K562 (cell line): ENCODE data around the gene CENPU. TPM values are rescaled to one million over a fixed set of nuclear protein-coding genes. Genes with fewer than 3 reads are reported as not detected.
A peak's percentile ranks its signal among the peaks of the same experiment; 100 is the strongest.

Experiments
- ADNP ChIP-seq: fragments of 200-800 bp; sonication (Bioruptor generic); IDR thresholded peaks from 2 replicates; pipeline ENCODE4 v1.6.1; 2016; ENCODE audit warnings: missing genetic modification characterization, missing compliant biosample characterization
- BDP1 ChIP-seq: IDR thresholded peaks from 3 replicates; pipeline ENCODE4 v1.6.1; 2011; ENCODE audit not compliant: insufficient read length, insufficient read depth
- BRF2 ChIP-seq: IDR thresholded peaks from 3 replicates; pipeline ENCODE4 v1.6.1; 2011; ENCODE audit warnings: borderline replicate concordance, mild to moderate bottlenecking; ENCODE audit not compliant: insufficient read length, insufficient read depth
- CBFA2T2 ChIP-seq: fragments of 450-650 bp; conservative IDR thresholded peaks from 2 replicates; pipeline ENCODE4 v1.6.1; 2017; ENCODE audit warnings: mild to moderate bottlenecking
- EP300 ChIP-seq: IDR thresholded peaks from 2 replicates; pipeline ENCODE4 v1.6.1; 2012; ENCODE audit warnings: low read length, improper control_type of control experiment
- ETS2 ChIP-seq: IDR thresholded peaks from 2 replicates; pipeline ENCODE4 v1.6.1; 2016; ENCODE audit warnings: borderline replicate concordance, missing genetic modification characterization, mild to moderate bottlenecking, moderate library complexity, missing compliant biosample characterization; ENCODE audit not compliant: poor library complexity, severe bottlenecking
- HCFC1 ChIP-seq: IDR thresholded peaks from 2 replicates; pipeline ENCODE4 v1.6.1; 2012; ENCODE audit warnings: low read depth, low read length, improper control_type of control experiment
- HDAC3 ChIP-seq: fragments of 450-650 bp; IDR thresholded peaks from 2 replicates; pipeline ENCODE4 v1.6.1; 2018; ENCODE audit warnings: borderline replicate concordance, mild to moderate bottlenecking, moderate library complexity; ENCODE audit not compliant: partially characterized antibody
- ILF3 ChIP-seq: fragments of 450-650 bp; IDR thresholded peaks from 2 replicates; pipeline ENCODE4 v1.6.1; 2018; ENCODE audit warnings: antibody characterized with exemption, mild to moderate bottlenecking, moderate library complexity, borderline replicate concordance
- KDM5B ChIP-seq: fragments of 200-600 bp; sonication (generic); IDR thresholded peaks from 2 replicates; pipeline ENCODE4 v1.6.1; 2012; ENCODE audit warnings: low read depth, mild to moderate bottlenecking, moderate library complexity, low read length, control low read depth, inconsistent platforms; ENCODE audit not compliant: insufficient replicate concordance
- KHSRP ChIP-seq: fragments of 450-650 bp; IDR thresholded peaks from 2 replicates; pipeline ENCODE4 v1.6.1; 2017
- KLF13 ChIP-seq: fragments of 450-650 bp; IDR thresholded peaks from 2 replicates; pipeline ENCODE4 v1.6.1; 2016; ENCODE audit warnings: missing genetic modification characterization, low read depth, mild to moderate bottlenecking, missing compliant biosample characterization, moderate library complexity, borderline replicate concordance
- MAFF ChIP-seq: IDR thresholded peaks from 2 replicates; pipeline ENCODE4 v1.6.1; 2012; ENCODE audit warnings: low read length, improper control_type of control experiment
- MTA1 ChIP-seq: fragments of 450-650 bp; IDR thresholded peaks from 2 replicates; pipeline ENCODE4 v1.6.1; 2017; ENCODE audit warnings: borderline replicate concordance
- NFYB ChIP-seq: IDR thresholded peaks from 2 replicates; pipeline ENCODE4 v1.6.1; 2011; ENCODE audit warnings: mild to moderate bottlenecking, moderate library complexity; ENCODE audit not compliant: insufficient read length; ENCODE audit errors: extremely low read depth
- PKNOX1 ChIP-seq: fragments of 450-650 bp; IDR thresholded peaks from 2 replicates; pipeline ENCODE4 v1.6.1; 2016
- RBM17 ChIP-seq: fragments of 200-400 bp; formaldehyde crosslinking; IDR thresholded peaks from 2 replicates; pipeline ENCODE4 v1.6.1; 2017; ENCODE audit warnings: low read depth, mild to moderate bottlenecking, low read length, borderline replicate concordance
- SIN3B ChIP-seq: fragments of 450-650 bp; IDR thresholded peaks from 2 replicates; pipeline ENCODE4 v1.6.1; 2017; ENCODE audit warnings: low read depth, mild to moderate bottlenecking, moderate library complexity
- SREBF1 ChIP-seq: fragments of 150-350 bp; IDR thresholded peaks from 2 replicates; pipeline ENCODE4 v1.6.1; 2014; ENCODE audit warnings: antibody characterized with exemption, low read depth, low read length, borderline replicate concordance
- U2AF1 ChIP-seq: fragments of 200-400 bp; formaldehyde crosslinking; optimal IDR thresholded peaks from 2 replicates; pipeline ENCODE3; 2017; ENCODE audit warnings: mild to moderate bottlenecking, low read depth, low read length, moderate library complexity
- USF2 ChIP-seq: sonication (generic); formaldehyde crosslinking; IDR thresholded peaks from 2 replicates; pipeline ENCODE4 v1.5.0; 2020; ENCODE audit warnings: missing genetic modification reagents
- ZFP30 ChIP-seq: fragments of 250-450 bp; sonication (Bioruptor Pico); IDR thresholded peaks from 2 replicates; pipeline ENCODE4 v1.8.0; 2022; ENCODE audit warnings: moderate library complexity, mild to moderate bottlenecking, inconsistent platforms, borderline replicate concordance
- ZNF217 ChIP-seq: sonication (generic); formaldehyde crosslinking; IDR thresholded peaks from 2 replicates; pipeline ENCODE4 v1.8.0; 2022; ENCODE audit warnings: mild to moderate bottlenecking, missing genetic modification reagents
- ZNF436 ChIP-seq: fragments of 250-450, 450-650 bp; sonication (Bioruptor Pico); formaldehyde crosslinking; IDR thresholded peaks from 2 replicates; pipeline ENCODE4 v1.7.0; 2020; ENCODE audit warnings: mild to moderate bottlenecking
- ZNF551 ChIP-seq: fragments of 250-450 bp; sonication (Bioruptor Pico); IDR thresholded peaks from 2 replicates; pipeline ENCODE4 v1.5.0; 2021; ENCODE audit warnings: mild to moderate bottlenecking, moderate library complexity
- ZNF561 ChIP-seq: fragments of 450-650 bp; formaldehyde crosslinking; conservative IDR thresholded peaks from 2 replicates; pipeline ENCODE4 v1.4.0; 2020; ENCODE audit warnings: mild to moderate bottlenecking, moderate library complexity
- ZNF830 ChIP-seq: fragments of 250-450 bp; sonication (Bioruptor Pico); IDR thresholded peaks from 2 replicates; pipeline ENCODE4 v1.5.0; 2021; ENCODE audit warnings: mild to moderate bottlenecking
- polyA plus RNA-seq, 8 experiments: library from polyadenylated mRNA; depleted of rRNA in 4 of 8; stranded (reverse) in 5 of 8; unstranded in 3 of 8; fragments of >200 nt; fragmentation: Nextera tagmentation in 2 of 8; fragmentation: Illumina TruSeq in 1 of 8; extraction: Ambion mirVana in 2 of 8; extraction: Trizol in 1 of 8; gene quantifications; 2 replicates each; pipeline versions ENCODE4 v1.2.1 to v1.2.3, GENCODE V29; 2011 to 2014; ENCODE audit warnings: inconsistent platforms in 1 of 8, missing spikeins in 1 of 8
- total RNA-seq, 7 experiments: library from RNA; depleted of rRNA in 6 of 7; stranded (reverse); fragments of >200 nt in 6 of 7; fragmentation: Illumina TruSeq in 2 of 7; extraction: Trizol in 2 of 7; gene quantifications; 2 replicates each; pipeline versions ENCODE4 v1.2.1 to v1.2.3, GENCODE V29; 2011 to 2021; ENCODE audit warnings: low replicate concordance in 1 of 7

Gene CENPU
- total and polyA plus RNA-seq, 9 of the 15 experiments (the other 6 are each of a cell fraction or from before 2014, with no cell fraction given) = 39.4 to 98.7 (median 84.3) TPM

- TF ChIP-seq ZNF217 (CRISPR knock-in tag) (no peak), CBFA2T2 (no peak), KLF13 (no peak), HDAC3 (no peak), ZNF436 (CRISPR knock-in tag) (no peak), MAFF (no peak), MTA1 (no peak), KDM5B (peak; percentile 18), EP300 (no peak), BRF2 (no peak), ETS2 (tag) (no peak), PKNOX1 (0 out of 2 replicates have a peak, but pooled peaks have one; percentile 21), ZFP30 (no peak), ILF3 (no peak), RBM17 (no peak), NFYB (no peak), USF2 (CRISPR knock-in tag) (no peak), ZNF830 (no peak), ZNF551 (CRISPR knock-in tag) (no peak), ZNF561 (CRISPR knock-in tag) (no peak), U2AF1 (no peak), SIN3B (no peak), HCFC1 (no peak), KHSRP (no peak), SREBF1 (no peak), BDP1 (no peak), ADNP (tag) (no peak)
These were observed 83.7 kb downstream of the CENPU start (continued) for GRCh38 chr4:184649971-184650855.
